GM18511 (cell line): ENCODE results near the gene PEX16.
"Not testable (repeated sequence)": the region's sequence is repeated elsewhere in the genome, so short reads cannot be mapped to it uniquely, and the experiment has no call there.

Experiments
- ATAC-seq: cut with Tn5 transposase; IDR thresholded peaks from one replicate; pipeline ENCODE4 v1.9.1; 2021; ENCODE audit warnings: mild to moderate bottlenecking, moderate library complexity; ENCODE audit not compliant: unreplicated experiment

PEX16 gene

DNA sequence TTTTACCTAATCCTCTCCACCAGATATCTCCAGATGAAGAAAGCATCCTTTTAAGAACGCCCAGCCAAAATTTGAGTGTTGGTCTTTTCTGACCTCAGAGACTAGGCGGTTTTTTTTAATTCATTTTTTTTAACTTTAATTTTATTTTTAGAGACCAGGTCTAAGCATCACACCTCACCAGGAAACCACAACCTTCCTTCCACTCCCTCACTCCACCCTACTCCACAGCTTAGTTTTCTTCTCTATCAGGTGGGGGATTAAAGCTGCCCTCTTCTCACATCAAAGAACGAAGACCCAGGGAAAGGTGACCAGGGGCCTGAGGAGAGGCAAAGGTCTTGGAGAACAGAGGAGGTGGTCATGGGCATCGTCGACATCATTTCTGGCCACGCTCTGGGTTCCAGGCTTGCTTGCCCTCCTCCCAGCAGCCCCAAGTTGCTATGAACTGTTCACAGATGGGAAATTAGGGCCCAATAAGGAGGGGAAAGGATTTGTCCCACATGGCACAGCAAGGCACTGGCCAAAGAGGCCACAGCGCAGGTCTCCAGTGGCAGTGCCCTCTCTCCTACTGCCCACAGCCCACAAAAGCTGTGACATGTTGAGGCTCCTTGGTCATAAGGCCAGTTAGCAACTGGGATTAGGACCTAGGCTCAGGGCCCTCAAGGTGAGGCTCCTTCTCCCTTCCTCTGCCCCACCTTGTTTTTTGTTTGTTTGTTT, 1.4 kb upstream of the PEX16 start:
- ATAC-seq, result no peak

DNA sequence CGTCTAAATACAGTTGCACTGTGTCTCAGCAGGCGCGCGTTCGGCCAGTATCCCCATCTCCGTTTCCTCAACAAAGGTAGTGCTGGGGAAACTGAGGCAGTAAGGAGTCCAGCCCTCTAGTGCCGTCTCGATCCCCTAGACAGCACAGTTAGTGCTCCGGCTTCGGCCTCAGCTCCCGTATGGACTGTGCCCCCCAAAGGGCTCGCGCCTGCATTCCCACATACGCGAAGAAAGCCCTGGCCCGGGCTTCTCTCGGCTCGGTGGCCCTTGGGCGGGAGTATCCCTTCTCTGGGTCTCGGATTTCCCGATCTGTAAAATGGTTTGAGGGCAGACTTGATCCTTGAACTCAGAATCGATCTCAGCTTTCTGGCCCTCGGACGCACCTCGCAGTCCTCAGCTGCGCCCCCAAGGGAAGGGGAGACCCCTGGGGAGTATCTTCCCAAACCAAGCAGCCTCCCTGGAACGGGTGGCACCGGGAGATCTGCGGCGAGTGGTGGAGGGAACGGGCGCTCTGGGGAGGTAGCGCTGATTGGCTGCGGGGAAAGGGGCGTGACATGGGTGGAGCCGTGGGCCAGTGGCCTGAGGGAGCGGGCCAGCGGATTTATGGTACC, 759 bp upstream of the PEX16 start:
- peak; percentile 44 for ATAC-seq

DNA sequence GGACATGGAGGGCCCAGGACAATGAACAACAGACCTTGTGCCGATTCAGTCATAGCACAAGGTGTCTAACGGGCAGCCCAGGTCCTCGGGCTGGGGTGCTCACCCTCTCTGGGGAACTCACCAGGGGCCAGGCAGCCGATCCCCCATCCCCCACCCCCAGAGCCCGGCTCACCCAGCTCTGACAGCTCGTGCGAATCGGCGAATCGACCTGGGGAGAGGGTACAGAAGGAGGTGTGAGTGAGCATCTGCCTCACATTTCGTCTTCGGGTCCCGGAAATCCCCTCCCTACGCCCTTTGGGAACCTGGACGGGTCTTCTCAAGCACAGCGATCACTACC, 423 bp downstream of the PEX16 start:
- ATAC-seq, result peak; percentile 1

DNA sequence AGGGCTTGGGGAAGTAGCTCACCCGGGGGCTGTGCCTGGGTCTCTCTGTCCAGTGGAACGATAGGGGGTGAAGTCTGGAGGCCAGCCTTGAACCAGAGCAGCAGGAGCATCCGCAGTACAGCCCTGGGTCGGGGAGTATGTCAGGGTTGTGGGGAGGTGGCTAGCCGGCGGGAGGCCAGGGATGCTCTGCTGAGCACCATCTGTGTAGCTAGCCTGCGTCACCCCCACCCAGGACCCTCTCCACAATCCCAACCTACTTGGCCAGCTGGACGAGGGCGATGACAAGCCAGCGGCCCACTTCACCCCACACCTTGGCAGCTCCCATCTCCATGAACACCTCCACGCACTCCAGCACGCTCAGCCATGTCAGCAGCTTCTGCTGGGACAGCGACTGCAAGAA, 2.2 kb downstream of the PEX16 start:
- ATAC-seq, result no peak

DNA sequence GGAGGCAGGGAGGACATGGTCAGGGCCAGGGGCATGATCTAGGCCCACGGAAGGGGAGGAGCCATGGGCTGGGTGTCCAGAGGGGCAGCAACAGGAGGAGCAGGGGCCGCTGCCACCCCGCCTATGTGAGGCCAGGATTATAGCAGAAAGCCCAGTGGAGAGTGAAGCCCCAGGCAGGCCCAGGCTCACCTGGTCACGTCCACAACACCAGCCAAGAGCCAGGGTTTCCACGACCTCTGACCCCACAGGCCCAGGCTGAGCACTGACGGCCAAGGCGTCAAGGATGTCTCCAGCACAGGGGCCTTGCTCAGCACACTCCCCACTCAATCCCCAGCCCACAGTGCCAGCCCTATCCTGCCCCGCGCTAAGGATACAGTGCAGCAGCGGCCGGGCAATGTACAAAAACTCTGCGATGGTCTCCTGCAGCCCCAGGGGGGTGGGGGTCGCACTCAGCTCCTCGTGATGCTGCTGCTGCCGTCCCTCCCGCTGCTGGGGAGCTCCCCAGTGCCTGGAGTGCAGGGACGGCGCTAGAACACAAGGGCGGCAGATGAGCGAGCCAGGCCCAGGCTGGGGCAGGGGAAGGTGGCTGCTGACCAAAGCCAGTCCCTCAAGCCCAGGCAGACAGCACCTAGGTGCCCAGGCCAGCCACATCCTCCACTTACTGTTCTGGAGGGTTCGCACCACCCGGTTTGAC, 3.6 kb downstream of the PEX16 start:
- ATAC-seq, result no peak

DNA sequence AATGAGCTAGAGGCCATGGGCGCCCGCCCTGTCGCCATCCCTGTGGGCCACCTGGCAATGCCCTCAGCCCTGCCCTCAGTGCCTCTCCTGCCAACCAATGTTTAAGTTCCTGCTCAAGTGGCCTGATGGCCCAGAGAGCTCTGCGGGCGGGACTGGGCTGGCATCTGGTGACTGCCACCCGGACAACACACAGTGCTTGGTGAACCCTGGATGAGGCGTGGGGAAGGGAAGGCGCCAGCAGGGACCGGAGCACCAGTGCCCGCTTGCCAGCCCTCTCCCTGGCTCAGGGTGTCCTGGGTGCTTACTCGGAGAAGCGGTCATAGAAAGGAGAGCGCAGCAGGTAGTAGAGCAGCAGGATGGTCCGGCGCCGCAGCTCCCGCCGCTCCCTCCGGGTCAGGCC, 4.2 kb downstream of the PEX16 start:
- no peak for ATAC-seq

DNA sequence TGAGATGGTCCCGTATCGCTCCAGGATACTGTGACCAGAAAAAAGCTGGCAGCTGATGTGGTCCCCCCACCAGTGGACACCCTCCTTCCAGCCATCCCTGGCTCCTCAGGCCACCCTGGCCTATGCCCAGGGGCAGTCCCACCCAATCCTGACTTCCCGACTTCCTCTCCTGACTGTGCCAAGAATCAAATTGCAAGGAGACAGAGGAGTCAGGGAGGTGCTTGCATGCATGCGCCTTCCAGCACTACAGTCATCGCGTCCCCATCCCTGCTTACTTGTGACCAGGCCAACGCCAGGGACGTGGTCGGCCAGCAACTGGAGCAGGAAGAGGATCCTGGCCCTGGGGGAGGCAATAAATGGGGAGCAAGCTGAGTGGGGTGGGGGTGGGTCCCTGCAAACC, 7.1 kb downstream of the PEX16 start:
- no peak for ATAC-seq

DNA sequence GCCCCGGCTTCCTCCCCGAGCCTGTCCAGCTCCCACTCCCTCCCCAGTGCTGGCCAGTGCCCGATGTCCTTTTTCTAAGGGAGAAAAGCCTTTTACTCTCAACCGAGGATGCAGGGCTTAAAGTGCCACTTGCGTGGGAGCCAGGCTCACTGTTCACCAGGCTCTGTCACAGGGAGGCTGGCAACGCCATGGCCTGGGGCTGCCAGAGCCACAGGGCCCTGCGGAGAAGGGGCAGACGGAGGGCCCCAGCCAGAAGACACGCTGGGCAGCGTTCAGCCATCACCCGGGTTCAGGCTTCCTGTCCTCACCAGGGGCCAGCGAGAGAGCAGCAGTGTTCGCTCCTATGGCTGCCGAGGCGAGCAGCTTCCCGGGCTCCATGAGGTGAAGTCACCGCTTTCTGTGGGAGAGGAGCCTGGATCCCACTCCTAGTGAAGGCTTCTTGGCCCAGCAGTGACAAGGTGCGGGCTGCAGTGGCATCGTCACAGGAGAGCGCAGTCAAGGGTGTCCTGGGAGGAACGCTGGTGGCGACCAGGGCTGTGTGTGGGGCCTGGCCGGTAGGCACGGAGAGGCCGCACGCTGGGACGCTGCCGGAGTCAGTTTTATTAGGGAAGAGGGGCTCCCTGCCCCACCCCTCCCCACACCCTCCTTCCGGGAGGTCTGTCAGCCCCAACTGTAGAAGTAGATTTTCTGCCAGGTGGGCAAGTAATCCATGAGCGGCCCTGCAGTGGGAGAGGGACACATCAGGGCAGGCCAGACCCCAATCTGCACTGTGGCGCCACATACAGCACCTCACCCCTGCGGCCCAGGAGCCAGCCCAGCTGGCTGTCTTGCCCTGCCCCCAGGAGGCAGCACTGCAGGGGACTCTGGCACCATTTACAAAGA, 7.8 kb downstream of the PEX16 start:
- no peak for ATAC-seq

DNA sequence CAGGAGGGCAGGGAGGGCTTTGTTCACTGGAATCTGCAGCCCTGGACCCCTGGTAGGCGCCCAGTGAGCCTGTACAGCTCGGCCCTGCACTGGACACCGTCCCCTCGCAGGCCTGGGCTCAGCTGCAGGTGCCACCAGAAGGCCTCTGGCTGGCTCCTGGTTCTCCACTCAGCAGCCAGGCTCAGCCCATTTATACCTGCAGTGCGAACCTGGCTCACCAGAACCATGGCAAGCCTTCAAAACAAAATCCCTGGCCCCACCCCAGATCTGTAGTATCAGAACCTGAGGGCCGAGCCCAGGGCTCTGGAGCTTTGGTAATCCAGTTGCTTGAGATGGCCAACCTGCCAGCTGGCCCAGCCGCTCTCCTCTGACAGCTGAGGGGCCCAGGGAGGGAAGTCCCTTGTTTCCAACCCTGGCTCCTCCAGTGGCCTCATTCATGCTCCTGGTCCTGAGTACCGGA, 9.7 kb downstream of the PEX16 start:
- no peak for ATAC-seq

DNA sequence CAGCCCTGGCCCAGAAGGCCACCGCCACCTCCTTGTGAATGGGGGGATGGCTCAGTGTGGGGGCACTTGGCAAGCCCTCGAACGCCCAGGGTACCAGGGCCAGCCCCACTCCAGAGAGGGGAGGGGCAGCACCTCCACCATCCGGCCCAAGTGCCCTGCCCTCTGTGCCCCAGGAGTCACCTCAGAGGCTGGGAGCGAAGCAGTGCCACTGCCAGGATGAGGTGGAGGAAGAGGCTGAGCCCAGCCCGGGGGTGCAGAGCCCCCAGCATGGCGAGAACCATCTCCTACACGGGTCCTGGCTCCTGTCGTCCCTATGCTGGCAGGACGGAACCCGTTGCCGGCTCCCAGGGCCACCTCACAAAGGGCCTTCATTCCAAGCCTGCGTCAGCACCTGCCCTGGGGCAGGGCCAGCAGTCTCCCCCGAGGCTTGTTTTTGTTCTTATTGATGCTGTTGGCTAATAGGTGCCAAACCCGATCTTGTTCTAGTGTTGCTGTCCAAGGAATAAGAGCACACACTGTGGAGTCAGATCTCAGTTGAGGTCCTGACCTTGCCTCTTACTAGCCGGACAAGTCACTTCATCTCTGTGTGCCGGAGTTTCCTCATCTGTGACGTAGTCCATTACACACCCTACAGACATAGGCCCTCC, 10.6 kb downstream of the PEX16 start, which contains the start of gene FREY1:
TSS of gene FREY1 (minus strand) at position 307 of the 647 bp plus-strand sequence. CDS start at position 281, 26 bp downstream.
- ATAC-seq, result no peak

DNA sequence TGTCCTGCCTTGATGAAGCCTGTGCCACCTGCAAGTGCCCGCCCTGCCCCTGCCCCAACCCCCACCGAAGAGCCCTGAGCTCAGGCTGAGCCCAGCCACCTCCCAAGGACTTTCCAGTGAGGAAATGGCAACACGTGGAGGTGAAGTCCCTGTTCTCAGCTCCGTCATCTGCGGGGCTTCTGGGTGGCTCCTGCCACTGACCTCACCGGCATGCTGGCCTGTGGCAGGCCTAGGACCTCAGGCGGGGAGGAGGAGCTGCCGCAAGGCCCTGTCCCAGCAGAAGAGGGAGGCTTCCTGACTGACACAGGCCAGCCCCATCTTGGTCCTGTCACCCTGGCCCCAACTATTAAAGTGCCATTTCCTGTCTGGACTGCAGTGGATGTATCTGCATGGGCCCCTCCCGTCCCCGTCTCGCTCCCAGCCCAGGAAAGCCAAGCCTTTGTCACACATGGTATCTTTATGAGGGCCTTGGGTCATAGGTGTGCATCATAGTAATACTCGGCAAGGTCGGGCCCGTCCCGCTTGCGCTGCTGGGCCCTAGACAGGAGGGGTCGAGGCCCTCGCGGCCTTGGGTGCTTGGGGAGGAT, 11.5 kb downstream of the PEX16 start:
- no peak for ATAC-seq

DNA sequence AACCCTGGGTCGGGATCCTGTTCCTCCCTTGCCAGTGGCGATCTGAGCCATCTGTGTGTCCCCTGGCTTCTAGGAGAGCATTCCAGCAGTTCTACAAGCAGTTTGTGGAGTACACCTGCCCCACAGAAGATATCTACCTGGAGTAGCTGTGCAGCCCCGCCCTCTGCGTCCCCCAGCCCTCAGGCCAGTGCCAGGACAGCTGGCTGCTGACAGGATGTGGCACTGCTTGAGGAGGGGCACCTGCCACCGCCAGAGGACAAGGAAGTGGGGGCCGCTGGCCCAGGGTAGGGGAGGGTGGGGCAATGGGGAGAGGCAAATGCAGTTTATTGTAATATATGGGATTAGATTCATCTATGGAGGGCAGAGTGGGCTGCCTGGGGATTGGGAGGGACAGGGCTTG, 12.1 kb downstream of the PEX16 start:
- ATAC-seq, result not testable (repeated sequence)

DNA sequence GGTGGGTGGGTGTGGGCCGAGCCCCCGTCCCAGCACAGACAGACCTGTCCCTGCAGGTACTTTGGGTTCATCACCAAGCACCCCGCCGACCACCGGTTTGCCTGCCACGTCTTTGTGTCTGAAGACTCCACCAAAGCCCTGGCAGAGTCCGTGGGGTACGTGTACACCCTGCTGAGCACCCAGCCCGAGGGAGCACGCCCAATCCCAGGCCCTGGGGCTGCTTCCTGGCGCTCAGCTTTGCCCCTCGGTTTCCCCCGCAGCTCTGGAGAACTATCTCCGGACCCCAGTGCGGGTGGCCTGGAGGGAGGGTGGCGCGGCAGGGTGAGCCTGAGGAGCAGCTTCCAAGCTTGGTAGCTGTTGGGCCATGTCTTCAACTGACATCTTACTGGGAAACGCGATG, 12.6 kb downstream of the PEX16 start:
- no peak for ATAC-seq

DNA sequence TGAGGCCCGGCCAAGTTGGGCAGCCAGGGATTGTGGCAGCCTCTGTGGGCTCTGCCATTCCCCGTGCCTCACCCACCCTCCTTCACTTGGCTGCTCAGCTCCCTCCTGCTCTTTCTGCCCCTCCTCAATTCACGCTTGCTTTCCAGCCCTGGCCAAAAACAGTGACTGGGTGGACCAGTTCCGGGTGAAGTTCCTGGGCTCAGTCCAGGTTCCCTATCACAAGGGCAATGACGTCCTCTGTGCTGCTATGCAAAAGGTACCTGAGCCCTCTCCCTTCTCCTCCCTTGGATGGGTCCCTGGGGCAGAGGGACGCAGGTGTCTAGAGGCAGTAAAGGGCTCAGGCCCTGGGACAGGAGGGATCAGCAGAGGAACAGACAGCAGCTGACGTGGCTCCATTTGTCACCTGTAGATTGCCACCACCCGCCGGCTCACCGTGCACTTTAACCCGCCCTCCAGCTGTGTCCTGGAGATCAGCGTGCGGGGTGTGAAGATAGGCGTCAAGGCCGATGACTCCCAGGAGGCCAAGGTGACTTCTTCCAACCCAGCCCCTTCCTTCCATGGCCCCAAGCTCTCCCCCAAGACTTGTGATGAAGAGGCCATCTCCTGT, 13.3 kb downstream of the PEX16 start:
- no peak for ATAC-seq

DNA sequence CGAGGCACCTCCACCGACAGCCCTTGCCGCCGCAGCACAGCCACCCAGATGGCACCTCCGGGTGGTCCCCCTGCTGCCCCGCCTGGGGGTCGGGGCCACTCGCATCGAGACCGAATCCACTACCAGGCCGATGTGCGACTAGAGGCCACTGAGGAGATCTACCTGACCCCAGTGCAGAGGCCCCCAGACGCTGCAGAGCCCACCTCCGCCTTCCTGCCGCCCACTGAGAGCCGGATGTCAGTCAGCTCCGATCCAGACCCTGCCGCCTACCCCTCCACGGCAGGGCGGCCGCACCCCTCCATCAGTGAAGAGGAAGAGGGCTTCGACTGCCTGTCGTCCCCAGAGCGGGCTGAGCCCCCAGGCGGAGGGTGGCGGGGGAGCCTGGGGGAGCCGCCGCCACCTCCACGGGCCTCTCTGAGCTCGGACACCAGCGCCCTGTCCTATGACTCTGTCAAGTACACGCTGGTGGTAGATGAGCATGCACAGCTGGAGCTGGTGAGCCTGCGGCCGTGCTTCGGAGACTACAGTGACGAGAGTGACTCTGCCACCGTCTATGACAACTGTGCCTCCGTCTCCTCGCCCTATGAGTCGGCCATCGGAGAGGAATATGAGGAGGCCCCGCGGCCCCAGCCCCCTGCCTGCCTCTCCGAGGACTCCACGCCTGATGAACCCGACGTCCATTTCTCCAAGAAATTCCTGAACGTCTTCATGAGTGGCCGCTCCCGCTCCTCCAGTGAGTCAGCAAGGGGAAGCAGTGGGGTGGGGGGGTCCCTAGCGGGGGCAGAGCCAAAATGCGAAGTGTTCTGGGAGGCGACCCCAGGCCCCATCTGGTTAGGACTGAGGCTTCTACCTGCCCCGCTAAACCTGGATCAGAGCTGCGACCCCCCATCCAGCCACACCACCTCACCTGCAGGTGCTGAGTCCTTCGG, 15.0 kb downstream of the PEX16 start:
- no peak for ATAC-seq

DNA sequence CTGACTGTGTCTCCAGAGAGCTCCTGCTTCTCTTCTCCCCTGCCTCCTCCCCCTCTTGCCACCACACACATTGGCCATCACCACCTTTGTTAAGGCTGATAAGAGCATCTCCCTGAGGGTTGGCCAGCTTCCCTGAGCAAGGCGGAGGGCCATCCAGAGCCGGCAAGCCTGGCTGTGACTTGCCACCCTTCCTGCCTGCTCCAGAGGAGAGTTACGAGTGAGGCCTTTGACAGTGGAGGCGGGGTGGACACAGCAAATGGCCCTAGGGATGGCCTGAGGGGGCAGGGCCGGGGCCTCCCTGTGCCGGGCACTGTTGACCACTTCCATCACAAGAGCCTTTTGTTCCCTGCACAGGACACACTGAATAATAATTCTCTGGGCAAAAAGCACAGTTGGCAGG, 16.1 kb downstream of the PEX16 start:
- ATAC-seq, result no peak

DNA sequence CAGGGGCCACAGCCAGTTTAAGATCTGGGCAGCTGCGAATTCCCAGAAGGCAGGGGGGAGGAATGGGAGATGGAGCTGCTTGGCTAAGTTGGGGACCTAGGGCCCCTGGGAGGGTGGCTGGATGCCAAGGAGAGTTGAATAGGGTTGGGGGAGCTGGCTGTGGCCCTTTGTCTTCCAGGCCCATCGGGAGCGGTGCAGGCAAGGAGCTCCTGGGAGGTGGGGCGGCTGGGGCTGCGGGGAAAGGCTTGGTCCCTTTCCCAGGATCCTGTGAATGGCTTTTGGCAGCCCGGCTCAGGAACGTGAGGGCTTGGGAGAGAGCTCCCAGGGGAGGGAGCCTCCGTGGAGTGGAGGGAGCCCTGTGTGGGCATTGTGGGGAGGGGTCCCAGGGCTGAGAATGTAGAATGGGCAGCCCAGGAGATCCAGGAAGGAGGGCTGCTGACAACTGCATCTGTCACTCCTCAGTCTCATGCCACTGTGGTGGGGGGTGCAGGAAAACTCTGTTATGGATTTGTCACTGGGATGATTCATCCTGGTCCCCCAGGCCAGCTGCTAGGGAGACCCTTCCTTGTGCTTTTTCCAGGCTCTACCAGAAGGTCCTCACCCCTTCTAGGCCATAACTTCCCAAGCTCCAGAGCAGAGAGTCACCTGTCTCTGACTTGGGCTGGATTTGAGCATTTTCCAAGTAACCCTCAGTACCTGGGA, 16.6 kb downstream of the PEX16 start:
- no peak for ATAC-seq

DNA sequence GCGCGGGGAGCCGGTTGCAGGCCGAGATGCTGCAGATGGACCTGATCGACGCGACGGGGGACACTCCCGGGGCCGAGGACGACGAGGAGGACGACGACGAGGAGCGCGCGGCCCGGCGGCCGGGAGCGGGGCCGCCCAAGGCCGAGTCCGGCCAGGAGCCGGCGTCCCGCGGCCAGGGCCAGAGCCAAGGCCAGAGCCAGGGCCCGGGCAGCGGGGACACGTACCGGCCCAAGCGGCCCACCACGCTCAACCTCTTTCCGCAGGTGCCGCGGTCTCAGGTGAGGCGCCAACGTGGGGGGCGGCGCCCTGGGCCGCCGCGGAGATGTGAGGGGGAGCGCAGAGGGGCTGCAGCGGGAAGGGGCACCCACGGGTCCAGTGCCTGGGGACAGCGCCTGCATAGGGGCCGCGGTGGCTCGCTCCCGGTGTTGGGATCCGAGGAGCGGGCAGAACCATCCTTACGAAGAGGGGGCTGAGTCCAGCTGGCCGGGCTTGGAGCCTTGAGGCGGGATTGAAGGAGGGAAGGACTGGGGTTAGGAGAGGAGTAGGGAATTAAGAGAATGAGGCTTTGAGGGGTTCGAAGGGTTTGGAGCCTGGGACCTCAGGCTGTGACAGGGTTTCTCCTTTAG, 17.4 kb downstream of the PEX16 start:
- ATAC-seq, result peak; percentile 12
